ENCODE data around the gene LPCAT2. TPM values are rescaled to one million over a fixed set of nuclear protein-coding genes. Genes with fewer than 3 reads are reported as not detected.
A peak's percentile ranks its signal among the peaks of the same experiment; 100 is the strongest.

The LPCAT2 gene
- total and polyA plus RNA-seq, 2 of the 13 experiments (the other 11 are each of a cell fraction or from before 2014, with no cell fraction given) = 9.9 to 17.6 TPM

- TF ChIP-seq DBP (CRISPR knock-in tag; IDR thresholded peaks at IDR 0.05; ENCODE audit: not compliant biosample characterization) = no peak
- no peak for TF ChIP-seq ZBTB34 (CRISPR knock-in tag; IDR thresholded peaks at IDR 0.05)
- TF ChIP-seq PRDM10 (CRISPR knock-in tag; IDR thresholded peaks at IDR 0.05; ENCODE audit: low read depth) = no peak
- TF ChIP-seq MIXL1 (CRISPR knock-in tag; IDR thresholded peaks at IDR 0.05) = no peak
- TF ChIP-seq ZNF687 (CRISPR knock-in tag; IDR thresholded peaks at IDR 0.05) = peak; percentile 54
- no peak for TF ChIP-seq SNAPC2 (CRISPR knock-in tag; IDR thresholded peaks at IDR 0.05)
- TF ChIP-seq KDM6A (CRISPR knock-in tag; IDR thresholded peaks at IDR 0.05; ENCODE audit: low read depth) = no peak
- TF ChIP-seq MYC (CRISPR knock-in tag; IDR thresholded peaks at IDR 0.05; ENCODE audit: borderline replicate concordance) = no peak
- TF ChIP-seq NR3C1 (CRISPR knock-in tag; IDR thresholded peaks at IDR 0.05) = no peak
- TF ChIP-seq KDM1A (CRISPR knock-in tag; IDR thresholded peaks at IDR 0.05) = no peak
- no peak for TF ChIP-seq ZNF839 (CRISPR knock-in tag; IDR thresholded peaks at IDR 0.05; ENCODE audit: borderline replicate concordance)
- TF ChIP-seq ZFP37 (CRISPR knock-in tag; IDR thresholded peaks at IDR 0.05; ENCODE audit: borderline replicate concordance) = no peak
- no peak for TF ChIP-seq ZNF331 (CRISPR knock-in tag; IDR thresholded peaks at IDR 0.05)
- TF ChIP-seq JUND (CRISPR knock-in tag; IDR thresholded peaks at IDR 0.05) = no peak
- no peak for TF ChIP-seq MAF1 (CRISPR knock-in tag; IDR thresholded peaks at IDR 0.05; ENCODE audit: borderline replicate concordance)
- TF ChIP-seq NCOA5 (CRISPR knock-in tag; IDR thresholded peaks at IDR 0.05) = no peak
- no peak for TF ChIP-seq ZNF343 (CRISPR knock-in tag; IDR thresholded peaks at IDR 0.05)
- TF ChIP-seq CTCF (CRISPR knock-in tag; IDR thresholded peaks at IDR 0.05) = peak; percentile 32; the same call in 1 of the 2 replicates
- no peak for TF ChIP-seq ATF3 (CRISPR knock-in tag; IDR thresholded peaks at IDR 0.05)
Measured at GRCh38 chr16:55502801-55503366, 6.0 kb upstream of the LPCAT2 start (continued).

Data from HepG2 (cell line).